Measurements from ENCODE around the gene RBM17.

RBM17 gene

DNA sequence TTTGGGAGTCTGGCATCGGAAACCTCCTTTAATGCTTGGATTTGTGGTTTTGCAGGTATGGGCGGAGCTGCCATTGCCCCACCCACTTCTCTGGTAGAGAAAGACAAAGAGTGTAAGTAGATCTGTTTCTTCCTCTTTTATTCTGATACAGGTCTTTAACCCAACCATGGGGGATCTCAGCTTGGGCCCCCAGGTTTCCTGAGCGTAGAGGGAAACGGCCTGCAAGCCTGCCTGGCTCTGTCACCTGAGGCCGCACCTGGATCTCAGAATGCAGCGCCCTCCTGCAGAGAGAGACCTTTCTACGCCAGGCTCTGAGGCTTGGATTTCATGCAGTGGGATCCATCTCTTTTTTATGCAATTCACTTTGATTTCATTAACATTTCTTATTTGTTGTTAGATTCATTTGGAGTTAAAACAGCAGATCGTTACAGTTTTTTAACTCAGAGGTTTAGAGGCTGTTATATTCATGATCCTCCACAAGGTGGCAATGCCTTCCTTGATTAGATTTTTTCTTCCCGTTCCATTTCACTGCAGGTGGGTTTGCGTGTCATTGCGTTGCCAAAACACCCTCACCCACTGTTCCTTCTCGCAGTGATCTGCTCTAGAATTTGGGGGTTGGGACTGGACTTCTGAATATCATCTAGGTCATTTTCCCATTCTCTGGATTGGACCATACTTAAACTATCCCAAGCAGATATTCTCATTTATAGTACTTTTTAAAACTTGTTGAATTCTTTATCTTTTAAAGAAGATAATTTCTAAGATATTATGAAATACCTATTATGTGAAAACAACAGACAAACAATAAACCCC lies 20.0 kb downstream of the RBM17 start:
- DNase-seq (ENCODE audit: low spot score), result no peak
- peaks cover 95% of the 10 kb centered on the region for H3K36me3 ChIP-seq (ENCODE audit: low read depth)
- H3K27me3 ChIP-seq (ENCODE audit: insufficient read depth, poor library complexity, severe bottlenecking), result no peaks in the 10 kb centered on the region
- no peaks in the 10 kb centered on the region for H3K9me3 ChIP-seq (ENCODE audit: severe bottlenecking)
- H3K4me1 ChIP-seq (ENCODE audit: insufficient read depth, poor library complexity, severe bottlenecking), result no peaks in the 10 kb centered on the region
- ATAC-seq (ENCODE audit: low read depth), result peak; percentile 54; the same call in 2 of the 3 replicates
- TF ChIP-seq CTCF (IDR thresholded peaks at IDR 0.05; ENCODE audit: poor library complexity, severe bottlenecking), result peak; percentile 82
- no peak overlapping the region for H3K4me3 ChIP-seq (ENCODE audit: severe bottlenecking)
- H3K27ac ChIP-seq (ENCODE audit: poor library complexity, severe bottlenecking), result no peak overlapping the region

DNA sequence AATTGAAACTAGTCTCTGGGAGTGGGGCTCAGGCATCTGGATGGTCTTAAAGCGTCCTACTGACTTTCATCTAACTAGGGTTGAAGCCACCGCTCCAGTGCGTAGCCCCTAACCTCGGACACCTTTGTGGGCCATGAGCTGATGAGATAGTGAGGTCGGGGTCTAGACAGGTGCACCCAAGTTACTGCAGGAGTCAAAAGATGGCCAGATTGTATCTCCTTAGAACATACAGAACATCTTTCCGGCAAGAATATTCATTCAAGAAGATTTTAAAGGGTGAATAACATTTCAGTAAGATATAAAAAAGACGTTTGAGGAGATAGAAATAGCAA lies 20.6 kb downstream of the RBM17 start:
- Histone ChIP-seq H3K4me1 (ENCODE audit: insufficient read depth, poor library complexity, severe bottlenecking) (no peaks in the 10 kb centered on the region), H3K27ac (ENCODE audit: poor library complexity, severe bottlenecking) (no peak overlapping the region), H3K9me3 (ENCODE audit: severe bottlenecking) (no peaks in the 10 kb centered on the region), H3K36me3 (ENCODE audit: low read depth) (peaks cover 97% of the 10 kb centered on the region), H3K4me3 (ENCODE audit: severe bottlenecking) (no peak overlapping the region), H3K27me3 (ENCODE audit: insufficient read depth, poor library complexity, severe bottlenecking) (no peaks in the 10 kb centered on the region)
- DNase-seq (ENCODE audit: low spot score) (no peak), ATAC-seq (ENCODE audit: low read depth) (no peak)
- TF ChIP-seq CTCF (IDR thresholded peaks at IDR 0.05; ENCODE audit: poor library complexity, severe bottlenecking), result no peak

DNA sequence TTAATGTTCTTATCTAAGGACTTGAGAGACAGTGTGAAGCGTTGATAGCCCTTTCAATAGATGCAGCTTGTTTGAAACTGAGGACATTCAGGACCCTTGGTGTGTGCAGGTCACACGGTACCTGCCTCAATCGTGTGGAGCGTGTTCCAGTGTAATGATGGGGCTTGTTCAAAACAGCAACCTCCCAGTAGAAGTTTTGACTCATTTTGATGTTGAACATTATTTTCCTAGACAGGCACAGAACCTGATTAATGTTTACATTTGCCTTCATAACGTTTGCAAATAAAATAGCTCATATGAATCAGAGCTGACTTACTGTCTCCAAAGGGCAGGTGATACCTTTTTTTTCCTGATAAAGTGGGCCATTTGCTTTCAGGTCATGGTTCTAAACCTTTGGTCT lies 21.3 kb downstream of the RBM17 start:
- H3K36me3 ChIP-seq (ENCODE audit: low read depth), result peaks cover 97% of the 10 kb centered on the region
- peaks cover 4% of the 10 kb centered on the region for H3K4me1 ChIP-seq (ENCODE audit: insufficient read depth, poor library complexity, severe bottlenecking)
- H3K9me3 ChIP-seq (ENCODE audit: severe bottlenecking), result no peaks in the 10 kb centered on the region
- H3K27me3 ChIP-seq (ENCODE audit: insufficient read depth, poor library complexity, severe bottlenecking), result no peaks in the 10 kb centered on the region
- ATAC-seq (ENCODE audit: low read depth) (no peak), DNase-seq (ENCODE audit: low spot score) (no peak)
- TF ChIP-seq CTCF (IDR thresholded peaks at IDR 0.05; ENCODE audit: poor library complexity, severe bottlenecking), result no peak
- H3K4me3 ChIP-seq (ENCODE audit: severe bottlenecking), result no peak overlapping the region
- H3K27ac ChIP-seq (ENCODE audit: poor library complexity, severe bottlenecking), result no peak overlapping the region

DNA sequence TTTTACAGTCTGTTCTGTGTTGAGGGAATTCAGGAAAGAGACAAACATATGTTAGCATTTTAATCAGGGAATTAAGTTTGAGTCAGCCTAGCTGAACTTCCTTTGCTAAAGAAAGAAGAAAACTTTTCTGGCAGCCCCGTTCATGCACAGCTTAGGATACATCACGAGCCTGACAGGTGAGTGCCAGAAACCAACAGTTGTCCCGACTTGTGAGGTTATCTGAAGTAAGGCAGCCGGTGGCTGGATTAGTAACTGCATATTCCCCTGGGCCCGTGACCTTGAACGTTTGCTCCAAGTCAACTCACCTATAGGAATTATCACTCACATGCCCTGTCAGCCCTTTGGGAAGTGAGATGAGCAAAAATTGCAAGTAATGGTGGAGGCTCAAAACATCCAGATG lies 24.1 kb downstream of the RBM17 start:
- Histone ChIP-seq H3K4me3 (ENCODE audit: severe bottlenecking) (no peak overlapping the region), H3K36me3 (ENCODE audit: low read depth) (peaks cover 85% of the 10 kb centered on the region), H3K9me3 (ENCODE audit: severe bottlenecking) (no peaks in the 10 kb centered on the region), H3K27ac (ENCODE audit: poor library complexity, severe bottlenecking) (no peak overlapping the region), H3K27me3 (ENCODE audit: insufficient read depth, poor library complexity, severe bottlenecking) (no peaks in the 10 kb centered on the region), H3K4me1 (ENCODE audit: insufficient read depth, poor library complexity, severe bottlenecking) (peaks cover 5% of the 10 kb centered on the region)
- DNase-seq (ENCODE audit: low spot score), result no peak
- TF ChIP-seq CTCF (IDR thresholded peaks at IDR 0.05; ENCODE audit: poor library complexity, severe bottlenecking), result no peak
- ATAC-seq (ENCODE audit: low read depth), result no peak

GRCh38 chr10:6114299-6114698 lies 25.5 kb downstream of the RBM17 start:
- H3K36me3 ChIP-seq (ENCODE audit: low read depth), result peaks cover 71% of the 10 kb centered on the region
- ATAC-seq (ENCODE audit: low read depth), result no peak
- TF ChIP-seq CTCF (IDR thresholded peaks at IDR 0.05; ENCODE audit: poor library complexity, severe bottlenecking), result no peak
- peaks cover 6% of the 10 kb centered on the region for H3K4me1 ChIP-seq (ENCODE audit: insufficient read depth, poor library complexity, severe bottlenecking)
- H3K9me3 ChIP-seq (ENCODE audit: severe bottlenecking), result no peaks in the 10 kb centered on the region
- DNase-seq (ENCODE audit: low spot score), result no peak
- H3K4me3 ChIP-seq (ENCODE audit: severe bottlenecking), result no peak overlapping the region
- H3K27ac ChIP-seq (ENCODE audit: poor library complexity, severe bottlenecking), result peak overlapping the region; percentile 20
- H3K27me3 ChIP-seq (ENCODE audit: insufficient read depth, poor library complexity, severe bottlenecking), result no peaks in the 10 kb centered on the region

Data from RWPE2 (cell line).